Transverse colon (tissue), 4 donors: Measurements from ENCODE around the gene THSD4. TPM values are rescaled to one million over a fixed set of nuclear protein-coding genes. Genes with fewer than 3 reads are reported as not detected.

Experiments used
- DNase-seq: peaks from one replicate; pipeline ENCODE4 v3.0.0-alpha.2; 2019
- H3K27ac ChIP-seq, 4 donors: fragments of 200-600 bp; sonication (generic); 2 replicates each; pipeline ENCODE4 v1.5.1; 2016 to 2018; ENCODE audit warnings: inconsistent platforms in 4 of 4
- H3K27me3 ChIP-seq: fragments of 200-600 bp; sonication (generic); 2 replicates; pipeline ENCODE4 v1.5.1; 2017; ENCODE audit warnings: inconsistent platforms
- H3K36me3 ChIP-seq, 4 donors: fragments of 200-600 bp; sonication (generic); 2 replicates each; pipeline ENCODE4 v1.5.1; 2017 to 2019; ENCODE audit warnings: inconsistent platforms in 4 of 4
- H3K4me1 ChIP-seq, 4 donors: fragments of 200-600 bp; sonication (generic); 2 replicates each; pipeline ENCODE4 v1.5.1; 2017 to 2020; ENCODE audit warnings: inconsistent platforms in 4 of 4
- H3K4me3 ChIP-seq, 4 donors: fragments of 200-600 bp; sonication (generic); 1 replicate in 1 of 4; 2 replicates in 3 of 4; pipeline versions ENCODE4 v1.5.1 to v1.6.1; 2017 to 2019; ENCODE audit warnings: inconsistent platforms in 4 of 4
- H3K9me3 ChIP-seq, 2 donors: fragments of 200-600 bp; sonication (generic); 2 replicates each; pipeline ENCODE4 v1.5.1; 2017 to 2019; ENCODE audit warnings: inconsistent platforms in 2 of 2
- EP300 ChIP-seq: sonication (generic); formaldehyde crosslinking; IDR thresholded peaks from one replicate; pipeline ENCODE4 v1.6.1; 2017; ENCODE audit warnings: antibody characterized with exemption, low read depth
- POLR2A ChIP-seq: fragments of 450-650 bp; IDR thresholded peaks from one replicate; pipeline ENCODE4 v1.6.1; 2016; ENCODE audit warnings: antibody characterized with exemption, mild to moderate bottlenecking, moderate library complexity
- POLR2AphosphoS5 ChIP-seq, 3 donors: sonication (generic); formaldehyde crosslinking; IDR thresholded peaks; one replicate each; pipeline ENCODE4 v1.6.1; 2016; ENCODE audit warnings: antibody characterized with exemption in 3 of 3
- WGBS, 2 donors: methylation state at CpG; one replicate each; pipeline ENCODE4 v1.1.5; 2018; ENCODE audit warnings: low coverage in 1 of 2; 5-methylcytosine and 5-hydroxymethylcytosine counted together
- in situ Hi-C, 4 donors: fragments of 200-750 bp; cut with MboI; loops; one replicate each; pipeline versions ENCODE4 v1.15.0 to v1.15.1; 2017; ENCODE audit warnings: low sequenced_read_pairs in 3 of 4, low pct_ligation_motif_present in 1 of 4, low pct_unique_long_range_greater_than_20kb in 1 of 4
- intact Hi-C: fragments of 100-400 bp; cut with DNase I; formaldehyde crosslinking; loops from one replicate; pipeline ENCODE4 v1.15.1; 2023; ENCODE audit warnings: low total_unique reads
- total RNA-seq, 4 donors: library from RNA; depleted of rRNA; stranded (reverse); fragments of >200 nt; gene quantifications; one replicate each; pipeline ENCODE4 v1.1.0, GENCODE V29; 2016
- TF ChIP-seq, protein P1 (sequence below), 5 experiments: fragments of 200-600 bp in 3 of 5; fragments of 450-650 bp in 2 of 5; sonication (generic) in 3 of 5; IDR thresholded peaks; 1 replicate in 2 of 5; 2 replicates in 3 of 5; pipeline ENCODE4 v1.5.1; 2016 to 2017; ENCODE audit warnings: antibody characterized with exemption in 5 of 5, inconsistent platforms in 3 of 5, mild to moderate bottlenecking in 2 of 5, moderate library complexity in 1 of 5

Gene THSD4
- total RNA-seq, 4 donors from 2014 or later = 13.3 to 57.2 (median 47.4) TPM

GRCh38 chr15:71748293-71748718, 633.0 kb downstream of the THSD4 start:
- no peak for DNase-seq
- H3K36me3 ChIP-seq = no peaks in the 10 kb centered on the region
- no peaks in the 10 kb centered on the region for H3K9me3 ChIP-seq
- no peaks in the 10 kb centered on the region for H3K27me3 ChIP-seq
- H3K4me1 ChIP-seq = peaks cover 0 to 45% (median 20%) of the 10 kb centered on the region in 4 donors
- H3K27ac ChIP-seq = peak overlapping the region; percentile 51 to 76 (median 67)
- intact Hi-C loops (loop anchor here (10.0 kb wide), 2 partner anchors 56 to 406 kb away; no protein-coding TSS in a partner anchor), in situ Hi-C loops (loop anchor here in 1 of 4 donors (25.0 kb wide), 1 partner anchor 286 kb away; no protein-coding TSS in a partner anchor)
- 80 to 84% methylated on average over 1 to 16 of the region's 16 CpGs for WGBS, 2 donors
- H3K4me3 ChIP-seq = no peak overlapping the region
- TF ChIP-seq EP300 (no peak), POLR2AphosphoS5 (IDR thresholded peaks at IDR 0.05) (no peak), POLR2A (no peak)
- TF ChIP-seq, protein P1, sequence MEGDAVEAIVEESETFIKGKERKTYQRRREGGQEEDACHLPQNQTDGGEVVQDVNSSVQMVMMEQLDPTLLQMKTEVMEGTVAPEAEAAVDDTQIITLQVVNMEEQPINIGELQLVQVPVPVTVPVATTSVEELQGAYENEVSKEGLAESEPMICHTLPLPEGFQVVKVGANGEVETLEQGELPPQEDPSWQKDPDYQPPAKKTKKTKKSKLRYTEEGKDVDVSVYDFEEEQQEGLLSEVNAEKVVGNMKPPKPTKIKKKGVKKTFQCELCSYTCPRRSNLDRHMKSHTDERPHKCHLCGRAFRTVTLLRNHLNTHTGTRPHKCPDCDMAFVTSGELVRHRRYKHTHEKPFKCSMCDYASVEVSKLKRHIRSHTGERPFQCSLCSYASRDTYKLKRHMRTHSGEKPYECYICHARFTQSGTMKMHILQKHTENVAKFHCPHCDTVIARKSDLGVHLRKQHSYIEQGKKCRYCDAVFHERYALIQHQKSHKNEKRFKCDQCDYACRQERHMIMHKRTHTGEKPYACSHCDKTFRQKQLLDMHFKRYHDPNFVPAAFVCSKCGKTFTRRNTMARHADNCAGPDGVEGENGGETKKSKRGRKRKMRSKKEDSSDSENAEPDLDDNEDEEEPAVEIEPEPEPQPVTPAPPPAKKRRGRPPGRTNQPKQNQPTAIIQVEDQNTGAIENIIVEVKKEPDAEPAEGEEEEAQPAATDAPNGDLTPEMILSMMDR (IDR thresholded peaks at IDR 0.05) = no peak

- 92 to 94% methylated on average over 9 to 14 of the region's 14 CpGs for WGBS, 2 donors
- no peak overlapping the region for H3K27ac ChIP-seq
- H3K27me3 ChIP-seq = no peaks in the 10 kb centered on the region
- DNase-seq = no peak
- in situ Hi-C loops = loop anchor here in 1 of 4 donors (25.0 kb wide), 1 partner anchor 287 kb away; no protein-coding TSS in a partner anchor
- intact Hi-C loops = loop anchor here (10.0 kb wide), 2 partner anchors 55 to 405 kb away; no protein-coding TSS in a partner anchor
- no peak for TF ChIP-seq POLR2AphosphoS5 (IDR thresholded peaks at IDR 0.05)
- no peak for TF ChIP-seq POLR2A
- TF ChIP-seq, protein P1 (IDR thresholded peaks at IDR 0.05) = no peak
- no peak for TF ChIP-seq EP300
- H3K4me1 ChIP-seq = peaks cover 0 to 55% (median 23%) of the 10 kb centered on the region in 4 donors
- no peaks in the 10 kb centered on the region for H3K9me3 ChIP-seq
- no peaks in the 10 kb centered on the region for H3K36me3 ChIP-seq
- no peak overlapping the region for H3K4me3 ChIP-seq
Measured at GRCh38 chr15:71749500-71749899, 634.2 kb downstream of the THSD4 start.

- H3K36me3 ChIP-seq = no peaks in the 10 kb centered on the region
- H3K4me1 ChIP-seq = peaks cover 0 to 70% (median 26%) of the 10 kb centered on the region in 4 donors
- intact Hi-C loops = no loop called here
- peak overlapping the region; percentile 47 to 75 (median 58) for H3K27ac ChIP-seq
- no peak overlapping the region for H3K4me3 ChIP-seq
- no peaks in the 10 kb centered on the region for H3K27me3 ChIP-seq
- no peaks in the 10 kb centered on the region for H3K9me3 ChIP-seq
- TF ChIP-seq, protein P1 (IDR thresholded peaks at IDR 0.05) = no peak
- TF ChIP-seq POLR2AphosphoS5 (IDR thresholded peaks at IDR 0.05) (no peak), POLR2A (no peak), EP300 (no peak)
- no peak for DNase-seq
- in situ Hi-C loops = loop anchor here in 2 of 4 donors (10.0 to 25.0 kb wide), 2 partner anchors 403 to 410 kb away; no protein-coding TSS in a partner anchor
- WGBS, 2 donors = 65 to 68% methylated on average over 4 of the region's 4 CpGs
Measured at GRCh38 chr15:71752128-71752527, 636.9 kb downstream of the THSD4 start.

DNA sequence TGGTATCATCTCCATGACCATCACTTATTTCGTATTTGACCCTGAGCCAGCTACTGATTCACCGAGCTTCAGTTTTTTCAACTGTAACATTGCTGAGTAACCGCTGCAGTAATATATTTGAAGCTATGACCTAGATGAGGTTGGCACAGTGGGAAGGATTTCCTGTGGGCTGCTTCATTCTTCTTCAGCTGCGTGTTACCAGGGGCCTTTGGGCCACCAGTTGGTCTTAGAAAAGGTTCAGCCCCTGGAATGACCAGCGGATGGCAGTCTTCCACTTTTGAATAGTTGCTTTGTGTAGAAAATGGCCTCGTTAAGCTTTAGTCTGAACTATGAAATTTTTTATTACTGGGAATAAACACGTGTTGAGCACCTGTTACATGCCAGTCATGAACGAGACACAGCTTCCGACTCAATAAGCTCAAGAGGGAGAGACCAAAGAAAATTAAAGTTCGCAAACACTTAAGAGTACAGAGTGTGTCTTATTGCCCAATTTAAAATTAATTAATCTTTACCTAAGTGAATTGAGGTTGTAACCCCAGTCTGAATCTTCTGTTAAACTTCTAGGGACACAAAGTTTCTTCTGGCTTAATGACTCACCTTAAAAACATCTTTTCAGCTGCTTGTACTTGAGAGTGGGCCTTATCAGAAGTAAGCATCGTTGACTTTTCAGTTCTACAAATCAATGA, 637.5 kb downstream of the THSD4 start:
- in situ Hi-C loops = loop anchor here in 2 of 4 donors (10.0 to 25.0 kb wide), 2 partner anchors 402 to 410 kb away; no protein-coding TSS in a partner anchor
- peak; percentile 84 for DNase-seq

More for the DNA sequence above, 637.5 kb downstream of the THSD4 start:
- WGBS, 2 donors = 43 to 44% methylated on average over 10 to 11 of the region's 11 CpGs
- H3K27ac ChIP-seq = peak overlapping the region; percentile 51 to 75 (median 65)
- H3K4me3 ChIP-seq = no peak overlapping the region
- no peaks in the 10 kb centered on the region for H3K36me3 ChIP-seq
- TF ChIP-seq EP300 = no peak
- TF ChIP-seq POLR2AphosphoS5 (IDR thresholded peaks at IDR 0.05) = peak in 2 of 3 donors; percentile 18 to 49
- TF ChIP-seq POLR2A = no peak
- TF ChIP-seq, protein P1 (IDR thresholded peaks at IDR 0.05) = peak; percentile 23 to 76 (median 52)
- H3K4me1 ChIP-seq = peaks cover 2 to 70% (median 23%) of the 10 kb centered on the region in 4 donors
- intact Hi-C loops = no loop called here
- H3K9me3 ChIP-seq = no peaks in the 10 kb centered on the region
- no peaks in the 10 kb centered on the region for H3K27me3 ChIP-seq
